Right lobe of liver (tissue), 4 donors: Measurements from ENCODE around the gene LRRC1.

ENCODE experiments used
- POLR2A ChIP-seq: fragments of 450-650 bp; IDR thresholded peaks from one replicate; pipeline ENCODE4 v1.6.1; 2017; ENCODE audit warnings: antibody characterized with exemption, mild to moderate bottlenecking
- TF ChIP-seq, protein P1 (sequence below), 4 donors: fragments of 200-600 bp in 3 of 4; fragments of 450-650 bp in 1 of 4; IDR thresholded peaks; one replicate each; pipeline versions ENCODE4 v1.5.1 to v1.8.0; 2016 to 2022; ENCODE audit warnings: antibody characterized with exemption in 4 of 4, mild to moderate bottlenecking in 2 of 4
- donor health status: DM: no; HTN: no; CAD: no.
- donor health status: DM: no; HTN: no; CAD: no.
- donor health status: DM: no; HTN: yes; CAD: no.

DNA sequence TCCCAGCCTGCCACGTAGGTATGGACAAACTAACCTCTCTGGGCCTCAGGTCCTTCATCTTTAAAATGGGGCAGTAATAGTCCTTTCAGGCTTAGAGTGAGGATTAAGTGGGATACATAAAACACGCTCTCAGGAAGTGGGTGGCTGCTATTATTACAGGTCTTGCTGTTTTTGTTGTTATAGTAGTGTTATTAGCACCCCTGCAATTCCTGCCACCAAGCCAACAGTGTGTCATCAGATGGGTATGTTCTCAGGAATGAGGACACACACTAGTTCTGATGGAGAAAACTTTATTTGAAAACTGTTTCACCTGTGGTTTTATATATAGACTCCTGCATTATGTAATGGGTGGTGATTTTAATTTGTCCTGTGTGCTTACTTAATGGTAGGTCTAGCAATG lies 131.7 kb downstream of the LRRC1 start:
- TF ChIP-seq, protein P1, sequence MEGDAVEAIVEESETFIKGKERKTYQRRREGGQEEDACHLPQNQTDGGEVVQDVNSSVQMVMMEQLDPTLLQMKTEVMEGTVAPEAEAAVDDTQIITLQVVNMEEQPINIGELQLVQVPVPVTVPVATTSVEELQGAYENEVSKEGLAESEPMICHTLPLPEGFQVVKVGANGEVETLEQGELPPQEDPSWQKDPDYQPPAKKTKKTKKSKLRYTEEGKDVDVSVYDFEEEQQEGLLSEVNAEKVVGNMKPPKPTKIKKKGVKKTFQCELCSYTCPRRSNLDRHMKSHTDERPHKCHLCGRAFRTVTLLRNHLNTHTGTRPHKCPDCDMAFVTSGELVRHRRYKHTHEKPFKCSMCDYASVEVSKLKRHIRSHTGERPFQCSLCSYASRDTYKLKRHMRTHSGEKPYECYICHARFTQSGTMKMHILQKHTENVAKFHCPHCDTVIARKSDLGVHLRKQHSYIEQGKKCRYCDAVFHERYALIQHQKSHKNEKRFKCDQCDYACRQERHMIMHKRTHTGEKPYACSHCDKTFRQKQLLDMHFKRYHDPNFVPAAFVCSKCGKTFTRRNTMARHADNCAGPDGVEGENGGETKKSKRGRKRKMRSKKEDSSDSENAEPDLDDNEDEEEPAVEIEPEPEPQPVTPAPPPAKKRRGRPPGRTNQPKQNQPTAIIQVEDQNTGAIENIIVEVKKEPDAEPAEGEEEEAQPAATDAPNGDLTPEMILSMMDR (IDR thresholded peaks at IDR 0.05) = no peak
- no peak for TF ChIP-seq POLR2A
